B cell (primary cell): Measurements from ENCODE around the gene PLCL1.

ENCODE experiments used
- EZH2 ChIP-seq: IDR thresholded peaks from 2 replicates; pipeline ENCODE4 v1.6.1; 2012; ENCODE audit warnings: borderline replicate concordance, low read depth, mild to moderate bottlenecking, moderate library complexity, low read length; ENCODE audit not compliant: insufficient read depth, poor library complexity, severe bottlenecking
- TF ChIP-seq, protein P1 (sequence below): fragments of 200-600 bp; IDR thresholded peaks from one replicate; pipeline ENCODE4 v1.8.0; 2022; ENCODE audit warnings: antibody characterized with exemption, mild to moderate bottlenecking

DNA sequence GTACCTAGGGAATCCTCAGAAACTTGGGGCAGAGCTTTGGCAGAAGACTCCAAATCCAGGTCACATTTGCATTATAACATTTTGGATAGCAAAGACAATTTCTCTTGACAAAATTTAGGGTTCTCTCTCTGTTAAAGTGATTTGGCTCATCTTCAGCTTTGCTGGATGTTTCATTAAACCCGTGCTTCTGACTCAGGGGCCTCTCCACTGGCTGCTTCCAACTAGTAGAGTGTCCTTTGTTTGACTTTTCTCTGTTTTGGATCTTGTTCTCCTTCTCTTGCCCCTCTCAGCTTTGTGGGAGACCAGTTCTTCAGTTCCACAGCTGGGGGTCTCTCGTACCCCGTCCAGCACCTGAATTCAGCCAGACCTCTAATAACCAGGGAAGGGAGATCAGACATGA is 145.6 kb downstream of the PLCL1 start:
- TF ChIP-seq, protein P1, sequence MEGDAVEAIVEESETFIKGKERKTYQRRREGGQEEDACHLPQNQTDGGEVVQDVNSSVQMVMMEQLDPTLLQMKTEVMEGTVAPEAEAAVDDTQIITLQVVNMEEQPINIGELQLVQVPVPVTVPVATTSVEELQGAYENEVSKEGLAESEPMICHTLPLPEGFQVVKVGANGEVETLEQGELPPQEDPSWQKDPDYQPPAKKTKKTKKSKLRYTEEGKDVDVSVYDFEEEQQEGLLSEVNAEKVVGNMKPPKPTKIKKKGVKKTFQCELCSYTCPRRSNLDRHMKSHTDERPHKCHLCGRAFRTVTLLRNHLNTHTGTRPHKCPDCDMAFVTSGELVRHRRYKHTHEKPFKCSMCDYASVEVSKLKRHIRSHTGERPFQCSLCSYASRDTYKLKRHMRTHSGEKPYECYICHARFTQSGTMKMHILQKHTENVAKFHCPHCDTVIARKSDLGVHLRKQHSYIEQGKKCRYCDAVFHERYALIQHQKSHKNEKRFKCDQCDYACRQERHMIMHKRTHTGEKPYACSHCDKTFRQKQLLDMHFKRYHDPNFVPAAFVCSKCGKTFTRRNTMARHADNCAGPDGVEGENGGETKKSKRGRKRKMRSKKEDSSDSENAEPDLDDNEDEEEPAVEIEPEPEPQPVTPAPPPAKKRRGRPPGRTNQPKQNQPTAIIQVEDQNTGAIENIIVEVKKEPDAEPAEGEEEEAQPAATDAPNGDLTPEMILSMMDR: no peak
- no peak for TF ChIP-seq EZH2
